ENCODE data around the gene SAMD4B. TPM values are rescaled to one million over a fixed set of nuclear protein-coding genes. Genes with fewer than 3 reads are reported as not detected.

Gene SAMD4B
- total RNA-seq, 8 experiments from 2014 or later: 24.1 to 124 (median 64.9) TPM

DNA sequence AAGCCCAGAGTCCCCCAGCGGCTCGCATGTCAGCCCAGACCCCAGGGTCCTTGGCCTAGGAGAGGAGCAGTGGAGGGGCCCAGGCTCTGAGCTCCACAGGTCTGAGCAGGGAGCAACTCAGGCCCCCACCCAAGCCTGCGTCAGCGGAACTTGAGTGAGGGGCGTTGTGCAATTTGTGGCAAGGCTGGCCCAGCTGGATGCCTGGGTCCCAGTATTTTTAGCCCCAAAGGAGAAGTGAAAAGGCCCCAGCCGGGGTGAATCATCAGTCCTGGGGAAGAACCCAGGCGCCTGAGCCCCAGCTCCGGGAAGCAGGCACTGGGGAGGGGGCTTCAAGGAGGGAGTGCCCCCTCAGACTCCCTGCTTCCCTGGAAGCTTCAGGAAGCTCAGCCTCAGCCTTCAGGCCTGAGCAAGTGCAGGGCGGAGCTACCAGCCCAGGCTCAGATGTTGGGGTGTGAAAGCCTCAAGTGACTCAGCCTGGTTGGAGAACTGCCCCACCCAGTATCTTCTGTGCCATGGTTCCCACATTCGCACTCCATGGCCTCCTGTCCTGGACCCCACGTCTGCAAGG lies 56.2 kb downstream of the SAMD4B start:
- 83 to 95% (median 90%) methylated on average over 2 to 5 of the region's 11 CpGs; no CpG with 5 or more reads in 7 of the 10 experiments for WGBS, 10 experiments
- ATAC-seq (replicated peaks in 6 of 8): peak in 2 of 8 experiments; percentile 38 to 39
- in situ Hi-C loops (cut with MboI; ENCODE audit: low pct_unique_long_range_greater_than_20kb in 2 of 9, low sequenced_read_pairs in 9 of 9, unreplicated experiment in 9 of 9): no loop called here
- Histone ChIP-seq H3K4me1 (replicated peaks in 1 of 2) (peaks cover 5 to 10% of the 10 kb centered on the region in 2 donors), H3K27ac (no peak overlapping the region), H3K4me3 (no peak overlapping the region)

DNA sequence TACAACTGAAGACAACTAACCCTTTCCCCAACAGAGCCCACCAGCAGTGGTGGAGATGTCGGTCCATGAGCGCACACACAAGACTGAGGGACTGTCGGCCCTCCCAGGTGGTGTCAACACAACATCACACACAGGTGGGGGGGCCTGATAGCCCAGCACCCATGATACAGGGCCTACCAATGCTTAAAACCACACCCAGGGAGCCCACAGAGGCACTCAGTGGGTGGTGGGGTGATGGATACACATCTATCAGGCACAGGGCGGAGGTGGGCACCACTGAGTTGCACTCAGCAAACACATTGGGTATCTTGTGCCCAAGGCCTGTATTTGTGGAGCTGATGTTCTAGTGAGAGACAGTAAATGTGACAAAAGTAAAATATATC lies 57.4 kb downstream of the SAMD4B start:
- in situ Hi-C loops (cut with MboI; ENCODE audit: low pct_unique_long_range_greater_than_20kb in 2 of 9, low sequenced_read_pairs in 9 of 9, unreplicated experiment in 9 of 9): no loop called here
- Histone ChIP-seq H3K27ac (no peak overlapping the region), H3K4me3 (no peak overlapping the region), H3K4me1 (replicated peaks in 1 of 2) (peaks cover 11 to 16% of the 10 kb centered on the region in 2 donors)
- no peak for ATAC-seq (replicated peaks in 6 of 8)
- WGBS, 10 experiments: 93 to 100% methylated on average over 3 to 4 of the region's 4 CpGs; no CpG with 5 or more reads in 8 of the 10 experiments

DNA sequence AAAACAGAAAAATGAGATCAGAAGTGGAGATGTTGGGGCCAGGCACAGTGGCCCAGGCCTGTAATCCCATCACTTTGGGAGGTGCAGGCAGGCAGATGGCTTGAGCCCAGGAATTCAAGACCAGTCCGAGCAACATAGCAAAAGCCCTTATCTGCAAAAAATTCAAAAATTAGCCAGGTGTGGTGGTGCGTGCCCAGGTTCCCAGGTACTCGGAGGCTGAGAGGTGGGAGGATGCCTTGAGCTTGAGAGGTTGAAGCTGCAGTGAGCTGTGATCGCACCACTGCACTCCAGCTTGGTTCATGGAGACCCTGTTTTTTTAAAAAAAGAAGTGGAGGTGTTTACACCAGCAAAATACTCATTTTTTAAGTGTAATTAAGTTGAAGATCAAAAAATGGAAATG lies 57.8 kb downstream of the SAMD4B start:
- WGBS, 10 experiments: 82 to 100% (median 95%) methylated on average over 1 to 4 of the region's 4 CpGs; no CpG with 5 or more reads in 4 of the 10 experiments
- H3K4me3 ChIP-seq: no peak overlapping the region
- in situ Hi-C loops (cut with MboI; ENCODE audit: low pct_unique_long_range_greater_than_20kb in 2 of 9, low sequenced_read_pairs in 9 of 9, unreplicated experiment in 9 of 9): no loop called here
- no peak overlapping the region for H3K27ac ChIP-seq
- no peak for ATAC-seq (replicated peaks in 6 of 8)
- peaks cover 11 to 16% of the 10 kb centered on the region in 2 donors for H3K4me1 ChIP-seq (replicated peaks in 1 of 2)

DNA sequence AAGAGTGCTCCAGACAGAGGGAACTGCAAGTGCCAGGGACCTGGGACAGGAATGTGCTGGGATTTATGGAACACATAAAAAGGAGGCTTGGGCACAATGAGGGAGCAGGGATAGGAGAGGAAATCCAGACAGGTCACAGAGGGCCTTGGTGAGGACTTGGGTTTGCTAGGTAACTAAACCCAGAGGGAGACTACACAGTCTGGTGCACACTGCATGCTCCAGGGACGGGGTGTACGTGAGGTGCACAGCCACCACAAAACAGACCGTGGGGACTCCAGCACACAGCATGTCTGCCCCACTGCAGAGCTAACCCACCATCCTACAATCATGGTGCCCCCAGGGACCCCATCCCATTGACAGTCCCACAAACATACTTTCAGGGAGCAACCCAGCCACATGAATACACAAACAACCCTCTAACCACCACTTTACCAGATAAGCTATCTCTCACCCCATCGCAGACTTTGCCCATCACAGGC lies 58.9 kb downstream of the SAMD4B start:
- 17 to 80% (median 63%) methylated on average over 1 to 2 of the region's 4 CpGs; no CpG with 5 or more reads in 6 of the 10 experiments for WGBS, 10 experiments
- no peak overlapping the region for H3K27ac ChIP-seq

DNA sequence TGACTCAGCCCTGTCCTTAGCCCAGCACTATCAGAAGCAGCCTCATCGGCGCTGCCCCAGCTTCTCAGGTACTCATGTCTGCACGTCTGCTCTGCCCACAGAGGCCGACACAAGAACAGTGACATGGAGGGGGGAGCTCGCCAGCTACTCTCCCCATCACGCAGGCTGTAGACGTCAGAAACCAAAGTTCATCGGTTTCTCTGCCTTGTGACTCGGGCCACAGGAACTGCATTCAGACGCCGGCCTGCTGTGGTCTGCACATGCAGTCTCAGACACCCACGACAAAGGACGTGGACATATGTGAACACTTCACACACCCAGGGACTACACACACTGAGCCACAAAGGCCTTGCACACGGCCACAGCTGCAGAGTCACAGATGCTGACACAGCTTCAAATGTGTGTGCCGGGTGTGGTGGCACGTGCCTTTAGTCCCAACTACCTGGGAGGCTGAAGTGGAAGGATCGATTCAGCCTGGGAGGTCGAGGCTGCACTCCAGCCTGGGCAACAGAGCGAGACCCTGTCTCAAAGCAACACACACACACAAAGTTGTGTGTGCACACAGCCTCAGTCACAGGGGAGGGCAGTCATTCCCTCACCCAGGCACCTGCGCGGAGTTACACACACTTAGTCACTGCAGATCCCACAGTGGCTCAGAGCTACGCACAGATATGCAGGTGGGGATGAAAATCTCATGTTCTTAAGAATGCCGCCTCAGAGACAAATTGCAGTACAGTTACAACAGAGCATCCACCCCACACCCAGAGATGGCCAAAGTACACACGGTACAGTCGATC lies 59.5 kb downstream of the SAMD4B start:
- peak in 1 of 8 experiments; percentile 0 for ATAC-seq (replicated peaks in 6 of 8)
- in situ Hi-C loops (cut with MboI; ENCODE audit: low pct_unique_long_range_greater_than_20kb in 2 of 9, low sequenced_read_pairs in 9 of 9, unreplicated experiment in 9 of 9): no loop called here

More for the DNA sequence above, 58.9 kb downstream of the SAMD4B start:
- in situ Hi-C loops (cut with MboI; ENCODE audit: low pct_unique_long_range_greater_than_20kb in 2 of 9, low sequenced_read_pairs in 9 of 9, unreplicated experiment in 9 of 9): no loop called here
- Histone ChIP-seq H3K4me1 (replicated peaks in 1 of 2) (peaks cover 11 to 16% of the 10 kb centered on the region in 2 donors), H3K4me3 (no peak overlapping the region)
- no peak for ATAC-seq (replicated peaks in 6 of 8)

DNA sequence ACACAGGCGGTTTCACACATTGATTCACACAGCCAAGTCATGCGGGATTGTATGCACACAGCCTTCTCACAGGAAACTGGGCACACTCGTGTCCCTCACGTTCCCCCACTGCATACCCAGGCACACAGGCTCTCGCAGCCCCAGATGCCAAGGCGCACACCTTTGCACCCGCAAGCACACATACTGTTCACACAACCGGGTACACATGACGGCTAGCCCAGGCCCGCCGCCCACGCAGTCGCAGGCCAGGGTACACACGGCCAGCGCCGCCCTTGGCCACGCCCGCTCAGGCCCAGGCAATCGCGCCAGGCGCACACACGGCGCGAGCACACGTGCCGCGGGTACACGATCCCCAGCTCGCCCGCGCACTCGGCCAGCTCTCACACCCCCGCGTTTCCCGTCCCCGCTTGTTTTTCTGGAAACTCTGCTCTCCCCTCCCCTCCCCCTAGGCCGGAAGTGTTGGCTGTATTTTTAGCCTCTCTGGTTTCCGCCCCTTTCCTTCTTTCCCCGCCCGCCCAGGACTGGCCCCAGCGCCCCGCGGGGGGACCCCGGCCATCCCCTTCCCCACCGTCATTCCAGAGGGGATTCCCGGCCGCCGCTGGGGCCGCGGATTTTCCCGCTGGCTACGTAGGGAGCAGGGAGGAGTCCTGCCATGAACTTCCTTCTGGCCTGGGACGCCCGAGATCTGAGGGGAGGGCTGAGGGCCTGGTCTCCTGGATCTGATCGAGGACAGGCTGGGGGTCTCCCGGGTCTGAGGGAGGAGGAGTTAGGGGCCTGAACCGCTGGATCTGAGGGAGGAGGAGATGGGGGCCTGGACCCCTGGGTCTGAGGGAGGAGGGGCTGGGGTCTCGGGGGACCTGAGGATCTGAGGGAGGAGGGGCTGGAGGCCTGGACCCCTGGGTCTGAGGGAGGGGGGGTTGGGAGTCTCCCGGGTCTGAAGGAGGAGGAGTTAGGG lies 60.4 kb downstream of the SAMD4B start:
- Histone ChIP-seq H3K27ac (peak overlapping the region; percentile 71 to 86), H3K4me1 (replicated peaks in 1 of 2) (peaks cover 11 to 16% of the 10 kb centered on the region in 2 donors), H3K4me3 (peak overlapping the region; percentile 16 to 30 (median 22))
- 2 to 63% (median 33%) methylated on average over 1 to 20 of the region's 59 CpGs; no CpG with 5 or more reads in 6 of the 10 experiments for WGBS, 10 experiments
- in situ Hi-C loops (cut with MboI; ENCODE audit: low pct_unique_long_range_greater_than_20kb in 2 of 9, low sequenced_read_pairs in 9 of 9, unreplicated experiment in 9 of 9): no loop called here
- peak; percentile 12 to 62 (median 46) for ATAC-seq (replicated peaks in 6 of 8)

More for the DNA sequence above, 59.5 kb downstream of the SAMD4B start:
- peak overlapping the region; percentile 71 to 86 for H3K27ac ChIP-seq
- 20 to 81% (median 64%) methylated on average over 1 to 16 of the region's 25 CpGs; no CpG with 5 or more reads in 2 of the 10 experiments for WGBS, 10 experiments
- H3K4me3 ChIP-seq: no peak overlapping the region
- peaks cover 11 to 16% of the 10 kb centered on the region in 2 donors for H3K4me1 ChIP-seq (replicated peaks in 1 of 2)

DNA sequence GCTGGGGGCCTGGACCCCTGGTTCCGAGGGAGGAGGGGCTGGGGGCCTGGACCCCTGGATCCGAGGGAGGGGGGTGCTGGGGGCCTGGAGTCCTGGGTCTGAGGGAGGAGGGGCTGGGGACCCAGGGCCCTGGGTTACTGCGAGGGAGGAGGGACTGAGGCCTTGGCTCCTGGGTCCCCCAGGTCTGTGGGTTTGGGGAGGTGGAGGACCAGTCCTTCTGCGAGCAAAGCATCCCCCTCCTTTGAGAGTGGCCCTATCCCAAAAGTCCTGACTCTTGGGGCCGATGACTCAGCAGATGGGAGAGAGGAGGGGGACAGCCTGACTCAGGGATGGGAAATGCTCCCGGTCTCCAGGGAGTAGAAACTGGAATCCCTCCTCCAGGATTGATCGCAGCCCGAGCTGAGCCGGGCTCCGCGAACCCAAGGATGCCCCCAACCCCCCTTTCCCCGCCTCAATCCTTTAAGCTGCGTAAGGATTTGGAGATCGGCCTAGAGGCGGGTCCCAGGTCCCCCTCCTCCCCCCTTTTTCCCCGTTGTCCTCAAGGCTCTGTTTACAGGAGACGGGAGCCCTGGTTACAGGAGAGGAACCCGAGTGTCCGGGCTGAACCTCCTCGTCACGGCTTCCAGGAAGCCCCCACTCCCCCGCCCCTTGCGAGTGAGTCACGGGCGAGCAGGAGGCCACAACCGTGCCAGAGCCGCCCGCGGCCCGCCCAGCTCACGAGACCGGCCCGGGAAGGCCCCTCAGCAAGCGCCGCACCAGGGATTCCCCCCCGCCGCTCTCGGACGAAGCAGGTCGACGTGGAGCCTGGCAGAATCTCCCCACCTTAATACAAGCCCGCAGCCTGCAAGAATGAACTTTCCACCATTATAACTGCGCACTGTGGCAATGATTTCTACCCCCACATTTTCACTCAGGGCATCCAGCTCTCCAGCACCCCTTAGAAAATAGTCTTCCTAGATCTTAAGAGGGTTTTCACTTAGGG lies 61.4 kb downstream of the SAMD4B start:
- ATAC-seq (replicated peaks in 6 of 8): peak; percentile 8 to 73 (median 63)
- H3K4me3 ChIP-seq: peak overlapping the region; percentile 6 to 30 (median 18)
- peak overlapping the region; percentile 71 to 86 for H3K27ac ChIP-seq
- WGBS, 10 experiments: 0 to 2% (median 0%) methylated on average over 1 to 12 of the region's 43 CpGs; no CpG with 5 or more reads in 6 of the 10 experiments
- peaks cover 11 to 16% of the 10 kb centered on the region in 2 donors for H3K4me1 ChIP-seq (replicated peaks in 1 of 2)
- in situ Hi-C loops (cut with MboI; ENCODE audit: low pct_unique_long_range_greater_than_20kb in 2 of 9, low sequenced_read_pairs in 9 of 9, unreplicated experiment in 9 of 9): no loop called here

DNA sequence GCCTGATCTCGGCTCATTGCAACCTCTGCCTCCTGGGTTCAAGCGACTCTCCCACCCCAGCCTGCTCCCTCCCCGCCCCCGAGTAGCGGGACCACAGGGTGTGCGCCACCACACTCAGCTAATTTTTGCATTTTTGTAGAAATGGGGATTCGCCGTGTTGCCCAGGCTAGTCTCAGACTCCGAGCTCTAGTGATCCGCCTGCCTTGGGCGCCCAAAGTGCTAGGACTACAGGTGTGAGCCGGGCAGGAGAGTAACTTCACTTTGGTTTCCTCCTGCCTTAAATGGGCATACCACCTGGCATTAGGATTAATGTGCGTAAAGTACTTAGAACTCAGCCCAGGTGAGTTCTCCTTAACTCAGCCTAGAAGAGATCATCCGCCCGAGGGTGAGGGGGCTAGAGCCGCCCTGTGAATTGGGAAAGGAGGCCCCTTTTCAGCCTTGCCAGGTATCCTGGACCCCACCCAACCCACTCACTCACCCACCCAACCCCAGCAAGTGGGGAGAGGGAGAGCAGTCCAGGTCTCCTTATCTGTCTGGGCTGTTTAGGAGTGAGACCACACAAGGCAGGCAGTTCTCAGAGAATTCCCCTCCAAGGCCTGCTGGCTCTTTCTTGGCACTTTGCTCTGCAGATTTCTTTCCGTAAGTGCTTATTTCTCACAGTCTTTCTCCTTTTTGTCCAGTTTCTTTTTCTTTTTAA lies 63.2 kb downstream of the SAMD4B start:
- peaks cover 13 to 16% of the 10 kb centered on the region in 2 donors for H3K4me1 ChIP-seq (replicated peaks in 1 of 2)
- WGBS, 10 experiments: 78 to 100% (median 96%) methylated on average over 1 to 7 of the region's 17 CpGs; no CpG with 5 or more reads in 3 of the 10 experiments
- H3K27ac ChIP-seq: no peak overlapping the region
- in situ Hi-C loops (cut with MboI; ENCODE audit: low pct_unique_long_range_greater_than_20kb in 2 of 9, low sequenced_read_pairs in 9 of 9, unreplicated experiment in 9 of 9): no loop called here
- no peak for ATAC-seq (replicated peaks in 6 of 8)
- no peak overlapping the region for H3K4me3 ChIP-seq

DNA sequence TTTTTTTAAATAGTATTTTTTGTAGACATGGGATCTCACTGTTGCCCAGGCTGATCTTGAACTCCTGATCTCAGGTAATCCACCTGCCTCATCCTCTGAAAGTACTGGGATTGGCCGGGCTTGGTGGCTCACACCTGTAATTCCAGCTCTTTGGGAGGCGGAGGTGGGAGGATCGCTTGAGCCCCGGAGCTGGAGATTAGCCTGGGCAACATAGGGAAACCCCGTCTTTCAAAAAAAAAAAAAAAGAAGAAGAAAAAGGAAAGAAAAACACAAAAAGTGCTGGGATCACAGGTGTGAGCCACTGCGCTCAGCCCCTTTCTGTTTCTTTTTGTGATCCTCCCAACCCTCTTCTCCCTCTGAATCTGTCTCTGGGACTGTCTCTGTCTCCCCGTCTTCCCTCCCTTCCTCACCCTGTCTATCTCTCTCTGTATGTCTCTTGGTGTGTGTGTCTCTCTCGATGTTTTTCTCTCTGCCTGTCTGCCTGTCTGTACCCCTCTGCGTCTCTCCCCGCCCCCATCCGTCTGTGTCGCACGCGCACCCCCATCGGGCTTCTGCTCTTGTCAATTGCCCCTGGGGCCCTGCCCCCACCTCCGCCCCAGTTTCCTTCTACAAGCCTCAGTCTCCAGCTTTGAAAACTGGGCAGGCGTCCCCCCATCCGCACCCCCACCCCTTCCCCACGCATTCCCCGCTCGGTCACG lies 63.9 kb downstream of the SAMD4B start:
- in situ Hi-C loops (cut with MboI; ENCODE audit: low pct_unique_long_range_greater_than_20kb in 2 of 9, low sequenced_read_pairs in 9 of 9, unreplicated experiment in 9 of 9): no loop called here
- Histone ChIP-seq H3K27ac (no peak overlapping the region), H3K4me1 (replicated peaks in 1 of 2) (peaks cover 16 to 20% of the 10 kb centered on the region in 2 donors), H3K4me3 (peak overlapping the region; percentile 29 to 83 (median 53))
- ATAC-seq (replicated peaks in 6 of 8): peak in 3 of 8 experiments; percentile 0
- 31 to 90% (median 50%) methylated on average over 2 to 6 of the region's 22 CpGs; no CpG with 5 or more reads in 1 of the 10 experiments for WGBS, 10 experiments

DNA sequence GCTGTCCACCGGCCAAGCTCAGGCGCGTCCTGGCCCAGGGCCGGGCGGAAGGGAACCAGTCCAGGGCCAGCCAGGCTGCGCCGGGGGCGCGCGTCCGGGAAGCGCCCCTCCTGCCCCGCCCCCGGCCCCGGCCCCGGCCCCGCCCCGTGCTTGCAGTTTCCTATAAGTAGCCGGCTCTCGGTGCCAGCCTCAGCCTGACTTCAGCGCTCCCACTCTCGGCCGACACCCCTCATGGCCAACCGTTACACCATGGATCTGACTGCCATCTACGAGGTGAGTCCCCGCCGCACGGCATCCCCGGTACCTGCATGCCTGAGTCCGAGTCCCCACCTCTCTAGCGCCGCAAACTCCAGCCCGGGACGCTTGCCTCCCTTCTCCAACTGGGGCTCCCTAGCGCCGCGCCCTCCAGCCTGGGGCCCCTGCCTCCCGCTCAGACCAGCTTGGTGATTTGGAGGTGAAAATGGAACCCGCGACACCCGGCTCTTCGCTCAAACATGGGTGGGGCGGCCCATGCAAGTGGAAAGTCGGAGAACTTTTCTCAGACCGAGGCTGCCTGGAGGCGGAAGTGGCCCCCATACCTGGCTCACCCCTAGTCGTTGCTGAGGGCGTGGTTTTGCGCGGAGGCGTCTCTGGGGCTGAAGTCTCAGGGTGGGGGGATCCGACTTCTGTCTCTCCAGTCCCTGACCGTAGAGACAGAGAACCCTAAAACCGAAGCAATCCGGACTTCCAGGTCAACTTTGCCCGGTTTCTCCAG lies 64.6 kb downstream of the SAMD4B start, which contains the start of gene ZFP36:
Gene ZFP36 (plus strand): TSS at position 192 of the 754 bp plus-strand sequence. CDS start 58 bp downstream, at position 250.
- peak within 1 kb of the TSS in 1 of 2 donors; percentile 29 for H3K27ac ChIP-seq
- peak within 1 kb of the TSS; percentile 29 to 83 (median 53) for H3K4me3 ChIP-seq
- in situ Hi-C loops (cut with MboI; ENCODE audit: low pct_unique_long_range_greater_than_20kb in 2 of 9, low sequenced_read_pairs in 9 of 9, unreplicated experiment in 9 of 9): no loop called here
- H3K4me1 ChIP-seq (replicated peaks in 1 of 2): peaks cover 16 to 25% of the 10 kb centered on the region in 2 donors
- peak; percentile 3 to 39 (median 30) for ATAC-seq (replicated peaks in 6 of 8)
- 0% methylated on average over 2 to 4 of the region's 56 CpGs; no CpG with 5 or more reads in 8 of the 10 experiments for WGBS, 10 experiments
